GM12891 (cell line): ENCODE results near the gene MAMDC2.

Source experiments
- DNase-seq: peaks from one replicate; pipeline ENCODE4 v3.0.0; 2011; ENCODE audit warnings: low spot score; ENCODE audit not compliant: insufficient read length
- FAIRE-seq: peaks from 2 replicates; lab custom pipeline; 2011; peaks lifted over from hg19 to GRCh38; lab: Jason Lieb, UNC
- PAX5 ChIP-seq: IDR thresholded peaks from 2 replicates; pipeline ENCODE4 v1.6.1; 2011; ENCODE audit warnings: low read length, moderate library complexity, mild to moderate bottlenecking; ENCODE audit not compliant: insufficient read depth, severe bottlenecking
- POLR2A ChIP-seq: IDR thresholded peaks from 2 replicates; pipeline ENCODE4 v1.6.1; 2011; ENCODE audit warnings: low read depth, low read length, control low read depth
- POLR2AphosphoS5 ChIP-seq: IDR thresholded peaks from 2 replicates; pipeline ENCODE4 v1.6.1; 2011; ENCODE audit warnings: low read depth, low read length, control low read depth
- POU2F2 ChIP-seq: IDR thresholded peaks from 2 replicates; pipeline ENCODE4 v1.6.1; 2011; ENCODE audit warnings: low read depth, mild to moderate bottlenecking, control low read depth, low read length, moderate library complexity
- SPI1 ChIP-seq: IDR thresholded peaks from 2 replicates; pipeline ENCODE4 v1.6.1; 2011; ENCODE audit warnings: low read depth, low read length, control low read depth
- TAF1 ChIP-seq: IDR thresholded peaks from 2 replicates; pipeline ENCODE4 v1.6.1; 2011; ENCODE audit warnings: low read depth, low read length, control low read depth

MAMDC2 gene

DNA sequence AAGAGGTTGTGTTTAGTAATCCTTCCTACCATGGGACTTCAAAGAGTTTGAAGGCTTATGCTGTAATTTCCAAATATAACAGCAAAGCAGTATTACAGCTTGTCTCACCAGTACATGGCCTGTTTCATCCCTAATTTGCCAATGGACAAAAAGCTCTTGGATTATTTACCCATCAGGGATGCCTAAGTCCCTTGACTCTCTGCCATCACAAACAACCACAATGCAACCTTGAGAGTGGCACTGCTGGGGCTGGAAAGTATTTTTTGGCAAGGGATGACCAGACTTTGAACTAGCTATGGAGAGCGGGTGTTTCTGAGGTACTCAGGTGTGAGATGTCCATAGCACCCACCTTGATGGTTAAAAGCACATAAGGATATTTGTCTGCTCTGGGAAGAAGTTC lies 9.1 kb downstream of the MAMDC2 start:
- DNase-seq (no peak), FAIRE-seq (no peak)
- no peak for TF ChIP-seq PAX5

- no peak for TF ChIP-seq POU2F2
- no peak for TF ChIP-seq POLR2AphosphoS5
- TF ChIP-seq SPI1 = no peak
- no peak for TF ChIP-seq POLR2A
- no peak for TF ChIP-seq TAF1
- no peak for TF ChIP-seq PAX5
- no peak for DNase-seq
- FAIRE-seq = no peak
Measured at GRCh38 chr9:70053864-70054263, 10.2 kb downstream of the MAMDC2 start.

- no peak for DNase-seq
- no peak for FAIRE-seq
- no peak for TF ChIP-seq SPI1
- no peak for TF ChIP-seq PAX5
- TF ChIP-seq POU2F2 = no peak
- no peak for TF ChIP-seq POLR2A
- no peak for TF ChIP-seq TAF1
- TF ChIP-seq POLR2AphosphoS5 = no peak
Measured at GRCh38 chr9:70054521-70054920, 10.9 kb downstream of the MAMDC2 start.

DNA sequence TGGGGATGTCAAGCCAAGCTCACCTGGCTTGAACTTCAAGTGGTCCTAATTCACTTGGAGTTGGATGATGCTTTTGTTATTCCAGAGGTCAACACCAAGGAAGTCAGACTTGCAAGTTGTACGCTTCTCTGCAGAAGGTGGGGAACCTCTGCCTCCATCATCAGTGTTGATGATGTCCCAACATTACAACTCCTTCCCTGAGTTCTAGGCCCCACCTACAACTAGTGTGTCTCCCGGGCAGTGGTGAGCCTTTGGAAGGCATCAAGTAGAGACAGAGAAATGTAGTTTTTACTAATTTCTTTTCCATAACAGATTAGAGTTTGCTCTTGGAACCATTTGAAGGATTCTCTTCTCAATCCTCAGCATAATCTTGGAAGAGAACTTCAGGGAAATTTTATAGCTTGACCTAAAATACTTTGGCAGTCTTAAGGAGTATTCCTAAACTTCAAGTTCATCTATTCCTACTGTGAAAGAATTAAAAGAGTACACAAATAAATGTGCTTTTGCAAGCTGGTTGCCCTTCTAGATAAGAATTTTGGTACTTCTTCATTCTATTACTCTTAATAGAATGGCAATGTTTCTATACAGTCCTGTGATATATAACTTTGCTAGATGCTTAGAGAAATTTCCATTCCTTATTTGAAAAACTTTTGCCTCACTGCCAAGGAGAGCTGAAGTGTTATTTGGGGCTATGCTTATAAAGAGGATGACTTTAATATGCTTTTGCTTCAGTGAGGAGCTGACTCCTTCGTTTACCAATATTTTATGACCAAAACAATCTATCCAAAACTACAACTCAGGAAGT lies 12.0 kb downstream of the MAMDC2 start:
- TF ChIP-seq TAF1 (no peak), POLR2AphosphoS5 (no peak), POLR2A (no peak), POU2F2 (no peak), PAX5 (no peak), SPI1 (no peak)
- DNase-seq (no peak), FAIRE-seq (no peak)

DNA sequence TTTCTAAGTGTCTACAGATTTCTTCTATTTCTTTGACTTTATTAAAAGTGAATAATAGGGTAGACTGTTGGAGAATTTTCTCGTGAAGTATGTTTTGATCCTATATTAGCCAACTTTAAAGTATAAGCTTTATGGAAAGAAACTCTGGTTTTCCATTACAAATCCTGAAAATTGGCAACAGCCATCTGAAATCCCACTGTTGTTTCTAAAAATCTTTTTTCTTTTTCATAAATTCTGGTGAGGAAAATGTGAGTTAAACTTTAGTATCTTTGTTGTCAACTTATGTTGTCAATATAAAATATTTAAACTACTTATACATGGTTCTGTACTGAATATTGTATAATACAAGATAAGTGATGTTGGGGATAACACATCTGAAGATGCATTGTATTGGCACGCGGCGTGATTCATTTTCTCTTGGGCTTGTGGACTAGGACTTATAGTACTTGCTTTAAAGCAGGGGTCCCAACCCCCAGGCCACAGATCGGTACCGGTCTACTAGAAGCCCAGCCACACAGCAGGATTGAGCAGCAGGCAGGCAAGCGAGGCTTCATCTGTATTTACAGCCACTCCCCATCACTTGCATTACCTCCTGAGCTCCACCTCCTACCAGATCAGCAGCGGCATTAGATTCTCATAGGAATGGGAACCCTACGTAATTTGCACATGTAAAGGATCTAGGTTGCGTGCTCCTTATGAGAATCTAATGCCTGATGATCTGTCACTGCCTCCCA lies 12.7 kb downstream of the MAMDC2 start:
- FAIRE-seq (no peak), DNase-seq (no peak)
- TF ChIP-seq TAF1 = no peak
- no peak for TF ChIP-seq SPI1
- TF ChIP-seq POLR2AphosphoS5 = no peak
- no peak for TF ChIP-seq POU2F2
- TF ChIP-seq POLR2A = no peak
- no peak for TF ChIP-seq PAX5

GRCh38 chr9:70058569-70059116 lies 15.0 kb downstream of the MAMDC2 start:
- DNase-seq (no peak), FAIRE-seq (no peak)
- TF ChIP-seq POU2F2 = no peak
- TF ChIP-seq POLR2AphosphoS5 = no peak
- TF ChIP-seq PAX5 = no peak
- no peak for TF ChIP-seq POLR2A
- TF ChIP-seq SPI1 = no peak
- no peak for TF ChIP-seq TAF1

- no peak for FAIRE-seq
- no peak for DNase-seq
- TF ChIP-seq PAX5 (no peak), TAF1 (no peak), POLR2A (no peak), POU2F2 (no peak), SPI1 (no peak)
Measured at GRCh38 chr9:70060148-70060882, 16.7 kb downstream of the MAMDC2 start.

DNA sequence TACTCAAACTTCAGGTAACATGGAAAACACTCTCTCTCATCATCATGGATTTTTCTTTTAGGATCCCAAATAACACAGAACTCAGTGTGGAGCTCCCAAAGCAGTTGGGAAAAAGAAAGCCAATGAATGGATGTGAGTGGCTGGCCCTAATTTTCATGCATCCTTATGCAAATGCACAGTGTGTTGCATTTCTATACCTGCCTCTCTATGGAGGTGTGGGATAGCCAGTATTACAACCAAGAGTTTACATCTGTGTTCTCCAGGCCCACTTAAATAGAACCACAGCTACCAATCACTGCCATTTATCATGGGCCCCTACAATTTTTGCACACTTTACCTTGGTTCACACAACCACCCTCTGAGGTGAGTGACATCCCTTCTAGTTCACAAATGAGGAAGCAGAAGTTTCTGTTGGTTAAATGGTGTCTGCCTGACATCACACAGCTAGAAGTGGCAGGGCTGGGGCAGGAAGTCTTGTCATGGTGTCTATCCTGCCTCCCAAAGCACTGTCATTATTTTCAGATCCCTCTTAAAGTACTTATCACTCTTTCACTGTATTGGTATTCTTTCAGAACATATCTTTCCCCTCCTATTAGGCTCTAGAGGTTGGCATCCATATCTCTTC lies 17.3 kb downstream of the MAMDC2 start:
- no peak for FAIRE-seq
- DNase-seq = no peak
- TF ChIP-seq SPI1 (peak; percentile 43), POU2F2 (no peak), TAF1 (no peak)

DNA sequence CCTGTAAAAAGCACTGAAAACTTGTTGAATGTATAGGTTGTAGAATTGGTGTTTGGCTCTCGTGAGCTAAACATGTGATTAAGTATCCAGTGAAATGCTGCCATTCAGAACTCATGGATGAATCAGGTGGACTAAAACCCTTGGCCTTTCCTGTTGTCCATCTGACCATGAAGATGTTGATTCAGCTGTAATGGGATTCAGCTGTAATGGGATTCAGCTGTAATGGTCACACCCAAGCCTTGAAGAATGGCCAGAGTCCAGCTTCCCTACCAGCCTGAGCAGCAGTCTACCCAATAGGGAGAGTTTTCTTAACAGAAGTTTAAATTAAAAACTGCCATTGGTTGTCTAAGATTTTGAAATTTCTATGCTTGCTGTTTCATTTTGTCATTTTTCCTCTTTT lies 18.1 kb downstream of the MAMDC2 start:
- DNase-seq (no peak), FAIRE-seq (no peak)
- no peak for TF ChIP-seq POLR2AphosphoS5
- no peak for TF ChIP-seq TAF1
- no peak for TF ChIP-seq SPI1
- no peak for TF ChIP-seq PAX5
- no peak for TF ChIP-seq POU2F2
- TF ChIP-seq POLR2A = no peak
